HFFc6 (cell line): ENCODE measurements around the gene VPS54. TPM values are rescaled to one million over a fixed set of nuclear protein-coding genes. Genes with fewer than 3 reads are reported as not detected.
"Not testable (repeated sequence)": the region's sequence is repeated elsewhere in the genome, so short reads cannot be mapped to it uniquely, and the experiment has no call there.

Experiments used
- DNase-seq: peaks from one replicate; pipeline ENCODE4 v3.0.0-alpha.2; 2018
- H3K27ac Mint-ChIP-seq: 2 replicates; pipeline ENCODE4 v1.8.0; 2020; ENCODE audit warnings: mild to moderate bottlenecking, mixed read lengths
- H3K27me3 Mint-ChIP-seq: 2 replicates; pipeline ENCODE4 v1.8.0; 2021; ENCODE audit warnings: mild to moderate bottlenecking, moderate library complexity, mixed read lengths; ENCODE audit not compliant: insufficient read depth
- H3K36me3 Mint-ChIP-seq: 2 replicates; pipeline ENCODE4 v1.8.0; 2021; ENCODE audit warnings: low read depth, mixed read lengths
- H3K4me1 Mint-ChIP-seq: 2 replicates; pipeline ENCODE4 v1.8.0; 2020; ENCODE audit warnings: low read depth, mixed read lengths
- H3K4me3 Mint-ChIP-seq: 2 replicates; pipeline ENCODE4 v1.8.0; 2020; ENCODE audit warnings: mild to moderate bottlenecking, moderate library complexity, mixed read lengths
- H3K9me3 Mint-ChIP-seq: 2 replicates; pipeline ENCODE4 v1.8.0; 2020; ENCODE audit warnings: mild to moderate bottlenecking, mixed read lengths
- CTCF ChIP-seq: fragments of 200-600 bp; sonication (generic); IDR thresholded peaks from 2 replicates; pipeline ENCODE4 v1.5.0; 2021; ENCODE audit warnings: antibody characterized with exemption, mild to moderate bottlenecking
- total RNA-seq, 6 experiments: library from RNA; stranded (reverse); fragmentation: NEBNext Ultra II Directional; extraction: Animal tissue kit (Norgen Biotek cat#: 25700); gene quantifications; 2 replicates in 1 of 6; 3 replicates in 5 of 6; pipeline ENCODE4 v1.2.3, GENCODE V29; 2021

VPS54 gene
- total RNA-seq, 6 experiments from 2014 or later: 12.9 to 17.7 (median 15.0) TPM

- no peaks in the 10 kb centered on the region for H3K9me3 Mint-ChIP-seq
- TF ChIP-seq CTCF: no peak
- no peaks in the 10 kb centered on the region; the same call in 1 of the 2 replicates for H3K27me3 Mint-ChIP-seq
- peak overlapping the region; percentile 7 for H3K4me3 Mint-ChIP-seq
- peaks cover 28% of the 10 kb centered on the region for H3K36me3 Mint-ChIP-seq
- peaks cover 74% of the 10 kb centered on the region for H3K4me1 Mint-ChIP-seq
- H3K27ac Mint-ChIP-seq: peak overlapping the region; percentile 44
- DNase-seq: no peak
These were observed 165.5 kb downstream of the VPS54 start for GRCh38 chr2:63853527-63854310.

GRCh38 chr2:63851691-63852311 lies 167.4 kb downstream of the VPS54 start:
- peaks cover 30% of the 10 kb centered on the region for H3K36me3 Mint-ChIP-seq
- no peak overlapping the region for H3K4me3 Mint-ChIP-seq
- peaks cover 6% of the 10 kb centered on the region; the same call in 1 of the 2 replicates for H3K9me3 Mint-ChIP-seq
- no peak overlapping the region for H3K27ac Mint-ChIP-seq
- no peaks in the 10 kb centered on the region; the same call in 1 of the 2 replicates for H3K27me3 Mint-ChIP-seq
- H3K4me1 Mint-ChIP-seq: peaks cover 90% of the 10 kb centered on the region
- TF ChIP-seq CTCF: no peak
- no peak for DNase-seq

GRCh38 chr2:63850649-63851048 lies 168.6 kb downstream of the VPS54 start:
- no peak overlapping the region for H3K4me3 Mint-ChIP-seq
- peaks cover 6% of the 10 kb centered on the region for H3K9me3 Mint-ChIP-seq
- TF ChIP-seq CTCF: no peak
- no peak for DNase-seq
- H3K36me3 Mint-ChIP-seq: peaks cover 40% of the 10 kb centered on the region
- H3K27me3 Mint-ChIP-seq: no peaks in the 10 kb centered on the region; the same call in 1 of the 2 replicates
- peaks cover 90% of the 10 kb centered on the region for H3K4me1 Mint-ChIP-seq
- 0 out of 2 replicates have a peak overlapping the region, but pooled peaks have one; percentile 29 for H3K27ac Mint-ChIP-seq

- peaks cover 6% of the 10 kb centered on the region for H3K9me3 Mint-ChIP-seq
- H3K4me1 Mint-ChIP-seq: peaks cover 94% of the 10 kb centered on the region
- no peak for DNase-seq
- no peak for TF ChIP-seq CTCF
- H3K4me3 Mint-ChIP-seq: no peak overlapping the region
- peaks cover 45% of the 10 kb centered on the region for H3K36me3 Mint-ChIP-seq
- no peaks in the 10 kb centered on the region; the same call in 1 of the 2 replicates for H3K27me3 Mint-ChIP-seq
- H3K27ac Mint-ChIP-seq: no peak overlapping the region
These were observed 169.0 kb downstream of the VPS54 start for GRCh38 chr2:63850204-63850571.

GRCh38 chr2:63849381-63850203 lies 169.6 kb downstream of the VPS54 start:
- Mint-ChIP-seq H3K4me1 (peaks cover 95% of the 10 kb centered on the region), H3K27ac (peak overlapping the region; percentile 72), H3K27me3 (no peaks in the 10 kb centered on the region; the same call in 1 of the 2 replicates), H3K4me3 (peak overlapping the region; percentile 37), H3K9me3 (peaks cover 6% of the 10 kb centered on the region), H3K36me3 (peaks cover 46% of the 10 kb centered on the region)
- no peak for TF ChIP-seq CTCF
- DNase-seq: peak; percentile 29

- not testable (repeated sequence) for H3K9me3 Mint-ChIP-seq, DNase-seq, H3K4me3 Mint-ChIP-seq, H3K27me3 Mint-ChIP-seq
- H3K4me1 Mint-ChIP-seq: peaks cover 93% of the 10 kb centered on the region
- peak overlapping the region; percentile 19; the same call in 1 of the 2 replicates for H3K27ac Mint-ChIP-seq
- H3K36me3 Mint-ChIP-seq: peaks cover 47% of the 10 kb centered on the region
These were observed 171.7 kb downstream of the VPS54 start for GRCh38 chr2:63847571-63847970.
